ENCODE results near the gene PLPP4. TPM values are rescaled to one million over a fixed set of nuclear protein-coding genes. Genes with fewer than 3 reads are reported as not detected.

Gene PLPP4
- total RNA-seq, 1 experiment from 2014 or later: not detected

DNA sequence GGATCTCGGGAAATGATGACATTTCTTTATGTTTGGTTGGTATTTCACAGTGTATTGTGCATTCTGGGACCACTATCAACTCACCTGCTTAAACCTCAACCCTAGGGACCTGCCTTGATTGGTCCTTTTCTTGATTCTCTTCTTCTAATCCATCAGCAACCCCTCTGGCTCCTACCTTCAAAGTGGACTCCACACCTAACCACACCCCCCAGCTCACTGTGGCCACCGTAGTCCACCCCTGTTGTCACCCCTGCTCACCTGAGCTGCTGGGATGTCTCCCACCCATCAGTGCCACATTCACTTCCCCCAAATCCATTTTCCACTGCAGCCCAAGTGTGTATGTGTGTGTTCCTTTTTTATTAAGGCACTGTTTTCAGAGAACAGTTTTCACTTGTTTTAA lies 145.0 kb downstream of the PLPP4 start:
- H3K4me2 ChIP-seq (ENCODE audit: insufficient read depth, insufficient read length, low read length): no peak overlapping the region
- H3K27ac ChIP-seq (ENCODE audit: insufficient read length, low read depth, low read length): no peak overlapping the region
- H2BK15ac ChIP-seq (ENCODE audit: low read depth, low read length): no peak overlapping the region
- Mint-ChIP-seq H3K4me1 (peaks cover 26 to 34% of the 10 kb centered on the region in 2 experiments), H3K36me3 (ENCODE audit: insufficient read depth in 1 of 3, low read depth in 3 of 3) (peaks cover 0 to 9% (median 2%) of the 10 kb centered on the region in 3 experiments; a peak in 6 of 7 replicates), H3K9me3 (peaks cover 5 to 9% of the 10 kb centered on the region in 2 experiments; a peak in 4 of 5 replicates), H3K4me3 (no peak overlapping the region), H3K27ac (no peak overlapping the region), H3K27me3 (ENCODE audit: low read depth) (peaks cover 11% of the 10 kb centered on the region)
- H3K23ac ChIP-seq (ENCODE audit: insufficient read length, low read depth, low read length): no peak overlapping the region
- no peak overlapping the region for H3K9ac ChIP-seq (ENCODE audit: extremely low read depth, insufficient read length, low read length)
- no peak overlapping the region for H3K4ac ChIP-seq (ENCODE audit: low read depth, low read length)
- TF ChIP-seq, protein P1, sequence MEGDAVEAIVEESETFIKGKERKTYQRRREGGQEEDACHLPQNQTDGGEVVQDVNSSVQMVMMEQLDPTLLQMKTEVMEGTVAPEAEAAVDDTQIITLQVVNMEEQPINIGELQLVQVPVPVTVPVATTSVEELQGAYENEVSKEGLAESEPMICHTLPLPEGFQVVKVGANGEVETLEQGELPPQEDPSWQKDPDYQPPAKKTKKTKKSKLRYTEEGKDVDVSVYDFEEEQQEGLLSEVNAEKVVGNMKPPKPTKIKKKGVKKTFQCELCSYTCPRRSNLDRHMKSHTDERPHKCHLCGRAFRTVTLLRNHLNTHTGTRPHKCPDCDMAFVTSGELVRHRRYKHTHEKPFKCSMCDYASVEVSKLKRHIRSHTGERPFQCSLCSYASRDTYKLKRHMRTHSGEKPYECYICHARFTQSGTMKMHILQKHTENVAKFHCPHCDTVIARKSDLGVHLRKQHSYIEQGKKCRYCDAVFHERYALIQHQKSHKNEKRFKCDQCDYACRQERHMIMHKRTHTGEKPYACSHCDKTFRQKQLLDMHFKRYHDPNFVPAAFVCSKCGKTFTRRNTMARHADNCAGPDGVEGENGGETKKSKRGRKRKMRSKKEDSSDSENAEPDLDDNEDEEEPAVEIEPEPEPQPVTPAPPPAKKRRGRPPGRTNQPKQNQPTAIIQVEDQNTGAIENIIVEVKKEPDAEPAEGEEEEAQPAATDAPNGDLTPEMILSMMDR (conservative IDR thresholded peaks at IDR 0.05): no peak
- peaks cover 4% of the 10 kb centered on the region; the same call in 1 of the 2 replicates for H3K4me1 ChIP-seq (ENCODE audit: insufficient read depth, low read length)
- no peak overlapping the region for H2BK12ac ChIP-seq (ENCODE audit: insufficient read length, low read depth, low read length)
- H2BK20ac ChIP-seq (ENCODE audit: low read depth, low read length, poor library complexity, severe bottlenecking): no peak overlapping the region
- no peak overlapping the region for H4K5ac ChIP-seq (ENCODE audit: insufficient read length, low read depth, low read length)
- H2BK120ac ChIP-seq (ENCODE audit: low read depth, low read length, poor library complexity, severe bottlenecking): no peak overlapping the region
- no peak overlapping the region for H2BK5ac ChIP-seq (ENCODE audit: insufficient read length, low read length)
- no CpG with 5 or more reads among the region's 2 CpGs for WGBS (ENCODE audit: extremely low coverage, insufficient read length, low lambda C conversion rate)
- no peak overlapping the region for H3K56ac ChIP-seq (ENCODE audit: insufficient read length, low read depth, low read length)
- H3K18ac ChIP-seq (ENCODE audit: insufficient read length, low read depth, low read length): no peak overlapping the region
- no peak overlapping the region for H4K91ac ChIP-seq (ENCODE audit: insufficient read length, low read depth, low read length)
- no peaks in the 10 kb centered on the region for H4K20me1 ChIP-seq (ENCODE audit: control insufficient read depth, insufficient read depth, insufficient read length)
- H3K27me3 ChIP-seq (ENCODE audit: insufficient read depth, low read length): no peaks in the 10 kb centered on the region
- H3K9me3 ChIP-seq (ENCODE audit: control insufficient read depth, low read depth, low read length): no peaks in the 10 kb centered on the region
- H3K23me2 ChIP-seq (ENCODE audit: insufficient read length, low read depth, low read length, poor library complexity, severe bottlenecking): no peaks in the 10 kb centered on the region
- no peak overlapping the region for H3K14ac ChIP-seq (ENCODE audit: insufficient read depth, low read length)
- no peak overlapping the region for H2AK5ac ChIP-seq (ENCODE audit: insufficient read length, low read length)
- no peaks in the 10 kb centered on the region for H3K79me1 ChIP-seq (ENCODE audit: insufficient read depth, low read depth, low read length, poor library complexity, severe bottlenecking)
- no peak overlapping the region for H3T11ph ChIP-seq (ENCODE audit: low read length)
- no peak overlapping the region for H4K8ac ChIP-seq (replicated peaks; ENCODE audit: insufficient read length, low read depth, low read length)
- no peak overlapping the region for H2AFZ ChIP-seq (ENCODE audit: low read length)
- DNase-seq: no peak
- H3K79me2 ChIP-seq (ENCODE audit: insufficient read depth, low read length): no peaks in the 10 kb centered on the region

Data from H9 (cell line).